HG03159 (cell line): ENCODE measurements around the gene UBFD1.
"Not testable (repeated sequence)": the region's sequence is repeated elsewhere in the genome, so short reads cannot be mapped to it uniquely, and the experiment has no call there.

Source experiments
- ATAC-seq: cut with Tn5 transposase; IDR thresholded peaks from one replicate; pipeline ENCODE4 v1.9.1; 2021; ENCODE audit warnings: mild to moderate bottlenecking, moderate library complexity; ENCODE audit not compliant: unreplicated experiment

UBFD1 gene

GRCh38 chr16:23595951-23596720 lies 38.6 kb downstream of the UBFD1 start, which contains the start of gene NDUFAB1:
NDUFAB1 (minus strand) TSS chr16:23596316; CDS start chr16:23596290, 26 bp downstream.
- peak; percentile 86 for ATAC-seq

DNA sequence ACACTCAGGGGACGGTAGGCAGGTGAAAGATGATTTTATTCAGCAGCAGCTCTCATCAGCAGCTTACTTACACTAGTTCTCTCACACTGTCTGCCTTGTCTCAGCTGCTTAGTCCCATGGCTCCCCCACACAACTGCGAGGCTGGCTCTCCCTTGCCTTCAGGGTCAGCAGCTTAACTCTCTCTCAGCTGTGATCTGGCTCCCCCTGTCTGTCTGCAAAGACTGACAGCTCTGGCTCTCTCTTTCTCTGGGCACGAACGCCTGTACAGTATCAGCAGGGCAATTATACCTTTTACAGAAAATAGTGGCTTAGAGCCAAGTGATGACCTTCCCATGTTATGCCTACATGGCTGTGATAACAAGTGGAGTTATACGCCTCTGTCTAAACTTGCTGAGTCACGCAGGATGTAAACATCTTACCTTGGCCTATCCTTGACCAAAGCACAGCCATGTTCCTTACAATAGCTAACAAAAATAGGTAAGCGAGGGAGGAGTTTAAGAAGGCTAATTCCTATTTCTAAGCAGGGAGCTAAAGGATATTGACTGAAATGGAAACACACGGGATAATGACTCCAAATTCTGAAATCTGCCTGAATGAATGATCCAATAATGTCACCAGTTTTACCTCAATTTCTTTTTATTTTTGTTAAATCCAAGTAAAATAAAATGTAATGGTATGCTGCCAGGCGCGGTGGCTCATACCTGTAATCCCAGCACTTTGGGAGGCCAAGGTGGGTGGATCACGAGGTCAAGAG lies 39.7 kb downstream of the UBFD1 start:
- ATAC-seq, result no peak

DNA sequence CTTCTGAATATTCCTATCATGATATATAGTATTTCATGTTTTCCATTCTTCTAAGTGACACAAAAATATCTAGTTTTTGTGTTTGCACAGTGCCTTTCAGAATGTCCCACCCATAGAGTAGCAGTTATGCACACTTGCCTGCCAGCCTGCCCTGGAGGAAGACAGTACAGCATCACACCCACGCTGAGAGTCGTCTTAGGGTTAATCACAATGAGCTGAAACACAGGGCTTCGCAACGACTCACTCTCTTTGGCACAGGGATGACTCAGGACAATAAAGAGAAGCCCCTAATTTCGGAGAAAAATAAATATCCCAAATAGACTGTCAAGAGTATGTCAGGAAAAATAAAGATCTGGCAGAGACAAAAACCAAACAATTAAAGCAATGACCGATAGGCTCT lies 50.2 kb downstream of the UBFD1 start:
- no peak for ATAC-seq

DNA sequence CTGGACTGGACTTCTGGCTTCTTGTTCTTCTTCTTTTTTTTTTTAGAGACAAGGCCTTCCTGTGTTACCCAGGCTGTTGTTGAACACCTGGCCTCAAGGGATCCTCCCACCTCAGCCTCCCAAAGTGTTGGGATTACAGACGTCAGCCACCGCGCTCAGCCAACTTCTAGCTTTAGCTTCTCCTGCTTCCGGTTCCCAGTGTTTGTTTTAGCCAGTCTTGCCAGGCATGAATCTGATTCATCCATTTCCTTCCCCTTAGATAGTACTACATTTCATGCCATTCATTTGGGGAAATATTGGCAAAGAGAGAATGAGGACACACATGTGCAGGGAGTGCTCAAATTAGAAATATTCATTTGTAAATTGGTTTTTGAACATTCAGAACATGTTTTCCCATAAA lies 50.7 kb downstream of the UBFD1 start:
- no peak for ATAC-seq

- no peak for ATAC-seq
Measured at GRCh38 chr16:23609929-23610328, 52.4 kb downstream of the UBFD1 start.

- not testable (repeated sequence) for ATAC-seq
Measured at GRCh38 chr16:23610905-23611304, 53.4 kb downstream of the UBFD1 start.

DNA sequence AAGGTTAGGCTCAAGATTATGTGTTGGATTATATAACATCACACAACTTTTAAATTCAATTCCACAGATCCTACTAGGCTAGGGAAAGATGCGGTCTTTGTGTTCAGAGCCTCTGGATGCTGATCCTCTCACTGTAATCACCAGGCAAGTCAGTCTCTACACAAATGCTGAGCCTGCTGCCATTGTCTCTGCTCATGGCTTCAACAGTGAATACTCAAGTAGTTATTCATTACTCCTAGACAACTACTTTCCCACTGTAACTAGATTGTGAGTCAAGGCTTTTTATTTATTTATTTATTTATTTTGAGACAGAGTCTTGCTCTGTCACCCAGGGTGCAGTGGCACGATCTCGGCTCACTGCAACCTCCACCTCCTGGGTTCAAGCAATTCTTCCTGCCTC lies 54.4 kb downstream of the UBFD1 start:
- ATAC-seq, result no peak

GRCh38 chr16:23615805-23616204 lies 58.3 kb downstream of the UBFD1 start:
- ATAC-seq, result no peak
